HepG2 (cell line): ENCODE measurements around the gene POLR1H. TPM values are rescaled to one million over a fixed set of nuclear protein-coding genes. Genes with fewer than 3 reads are reported as not detected.
A peak's percentile ranks its signal among the peaks of the same experiment; 100 is the strongest.

ENCODE experiments used
- ATF1 ChIP-seq: IDR thresholded peaks from 2 replicates; pipeline ENCODE4 v1.6.1; 2016; ENCODE audit warnings: mild to moderate bottlenecking, control low read depth
- ELF4 ChIP-seq: sonication (generic); formaldehyde crosslinking; IDR thresholded peaks from 2 replicates; pipeline ENCODE4 v1.5.0; 2020; ENCODE audit warnings: missing genetic modification reagents, mild to moderate bottlenecking, moderate library complexity, borderline replicate concordance
- ERF ChIP-seq: IDR thresholded peaks from 2 replicates; pipeline ENCODE4 v1.6.1; 2018; ENCODE audit warnings: missing biosample characterization, missing genetic modification reagents
- FOXA3 ChIP-seq: IDR thresholded peaks from 2 replicates; pipeline ENCODE4 v1.6.1; 2016; ENCODE audit warnings: missing genetic modification reagents, missing compliant biosample characterization
- FOXC1 ChIP-seq: sonication (generic); formaldehyde crosslinking; IDR thresholded peaks from 2 replicates; pipeline ENCODE4 v1.8.0; 2022; ENCODE audit warnings: mild to moderate bottlenecking, missing genetic modification reagents, borderline replicate concordance
- GATA4 ChIP-seq: sonication (generic); IDR thresholded peaks from 2 replicates; pipeline ENCODE4 v1.6.1; 2016; ENCODE audit warnings: antibody characterized with exemption, low read depth, borderline replicate concordance
- JARID2 ChIP-seq: sonication (generic); formaldehyde crosslinking; IDR thresholded peaks from 2 replicates; pipeline ENCODE4 v1.8.1; 2023; ENCODE audit warnings: missing genetic modification reagents, inconsistent platforms; ENCODE audit not compliant: insufficient replicate concordance
- JUN ChIP-seq: sonication (generic); formaldehyde crosslinking; IDR thresholded peaks from 2 replicates; pipeline ENCODE4 v1.4.0; 2020; ENCODE audit warnings: mild to moderate bottlenecking, missing genetic modification reagents
- JUND ChIP-seq: sonication (generic); formaldehyde crosslinking; IDR thresholded peaks from 2 replicates; pipeline ENCODE4 v1.8.0; 2022; ENCODE audit warnings: mild to moderate bottlenecking, missing genetic modification reagents
- KLF12 ChIP-seq: sonication (generic); formaldehyde crosslinking; IDR thresholded peaks from 2 replicates; pipeline ENCODE4 v1.4.0; 2020; ENCODE audit warnings: missing genetic modification reagents, borderline replicate concordance
- MED1 ChIP-seq: sonication (generic); formaldehyde crosslinking; IDR thresholded peaks from 2 replicates; pipeline ENCODE4 v1.4.0; 2020; ENCODE audit warnings: missing genetic modification reagents
- MIER2 ChIP-seq: IDR thresholded peaks from 2 replicates; pipeline ENCODE4 v1.6.1; 2016; ENCODE audit warnings: missing biosample characterization, missing genetic modification reagents
- NR2F2 ChIP-seq: IDR thresholded peaks from 2 replicates; pipeline ENCODE4 v1.6.1; 2012; ENCODE audit warnings: low read depth, inconsistent platforms, borderline replicate concordance
- NR2F6 ChIP-seq, 2 experiments: IDR thresholded peaks; 2 replicates each; pipeline ENCODE4 v1.6.1; 2016; ENCODE audit warnings: antibody characterized with exemption in 1 of 2, mild to moderate bottlenecking in 1 of 2
- PTBP1 ChIP-seq: fragments of 200-400 bp; formaldehyde crosslinking; IDR thresholded peaks from 2 replicates; pipeline ENCODE4 v1.6.1; 2018; ENCODE audit warnings: low read length, low read depth; ENCODE audit not compliant: poor library complexity, severe bottlenecking
- RAD21 ChIP-seq: fragments of 450-650 bp; formaldehyde crosslinking; IDR thresholded peaks from 2 replicates; pipeline ENCODE4 v1.5.0; 2020; ENCODE audit warnings: mild to moderate bottlenecking
- RBM22 ChIP-seq: fragments of 200-400 bp; formaldehyde crosslinking; optimal IDR thresholded peaks from 2 replicates; pipeline ENCODE3; 2017; ENCODE audit warnings: mild to moderate bottlenecking, low read length, moderate library complexity
- RFX3 ChIP-seq: IDR thresholded peaks from 2 replicates; pipeline ENCODE4 v1.6.1; 2016; ENCODE audit warnings: missing biosample characterization, missing genetic modification reagents
- RFXANK ChIP-seq: IDR thresholded peaks from 2 replicates; pipeline ENCODE4 v1.6.1; 2016
- RFXAP ChIP-seq: sonication (generic); formaldehyde crosslinking; IDR thresholded peaks from 2 replicates; pipeline ENCODE4 v1.4.0; 2020; ENCODE audit warnings: missing genetic modification reagents, borderline replicate concordance
- SMAD3 ChIP-seq: sonication (generic); formaldehyde crosslinking; IDR thresholded peaks from 2 replicates; pipeline ENCODE4 v1.4.0; 2020; ENCODE audit warnings: missing genetic modification reagents
- SSRP1 ChIP-seq: IDR thresholded peaks from 2 replicates; pipeline ENCODE4 v1.6.1; 2016; ENCODE audit warnings: control low read depth
- TAF1 ChIP-seq: sonication (generic); formaldehyde crosslinking; IDR thresholded peaks from 2 replicates; pipeline ENCODE4 v1.4.0; 2020; ENCODE audit warnings: missing genetic modification reagents
- TBX2 ChIP-seq: sonication (generic); formaldehyde crosslinking; IDR thresholded peaks from 2 replicates; pipeline ENCODE4 v1.5.0; 2020; ENCODE audit warnings: missing genetic modification reagents, mild to moderate bottlenecking, borderline replicate concordance
- ZMYM4 ChIP-seq: sonication (generic); formaldehyde crosslinking; IDR thresholded peaks from 2 replicates; pipeline ENCODE4 v1.8.1; 2023; ENCODE audit warnings: mild to moderate bottlenecking, missing genetic modification reagents
- ZNF788 ChIP-seq: sonication (generic); formaldehyde crosslinking; IDR thresholded peaks from 2 replicates; pipeline ENCODE4 v1.5.0; 2020; ENCODE audit warnings: mild to moderate bottlenecking, missing genetic modification reagents, borderline replicate concordance
- ZSCAN30 ChIP-seq: sonication (generic); formaldehyde crosslinking; IDR thresholded peaks from 2 replicates; pipeline ENCODE4 v1.5.0; 2020; ENCODE audit warnings: mild to moderate bottlenecking, missing genetic modification reagents
- polyA plus RNA-seq, 8 experiments: library from polyadenylated mRNA; depleted of rRNA in 3 of 8; stranded (reverse) in 7 of 8; unstranded in 1 of 8; fragments of >200 nt; fragmentation: Illumina TruSeq in 4 of 8; extraction: Trizol in 4 of 8; gene quantifications; 2 replicates each; pipeline versions ENCODE4 v1.2.1 to v1.2.3, GENCODE V29; 2011 to 2016; ENCODE audit warnings: low read depth in 4 of 8, missing spikeins in 1 of 8, mixed read lengths in 1 of 8; ENCODE audit not compliant: insufficient read depth in 1 of 8
- total RNA-seq, 5 experiments: library from RNA; depleted of rRNA; stranded (reverse); fragments of >200 nt; fragmentation: Illumina TruSeq; extraction: Trizol; gene quantifications; 2 replicates each; pipeline ENCODE4 v1.2.3, GENCODE V29; 2016; ENCODE audit warnings: low read depth in 1 of 5
- TF ChIP-seq, protein P1 (sequence below): sonication (generic); formaldehyde crosslinking; IDR thresholded peaks from 2 replicates; pipeline ENCODE4 v1.4.0; 2020; ENCODE audit warnings: missing genetic modification reagents
- TF ChIP-seq, protein P2 (sequence below): conservative IDR thresholded peaks from 2 replicates; pipeline ENCODE4 v1.6.1; 2018; ENCODE audit warnings: missing genetic modification reagents

POLR1H gene
- total and polyA plus RNA-seq, 2 of the 13 experiments (the other 11 are each of a cell fraction or from before 2014, with no cell fraction given): 61.4 to 79.8 TPM

DNA sequence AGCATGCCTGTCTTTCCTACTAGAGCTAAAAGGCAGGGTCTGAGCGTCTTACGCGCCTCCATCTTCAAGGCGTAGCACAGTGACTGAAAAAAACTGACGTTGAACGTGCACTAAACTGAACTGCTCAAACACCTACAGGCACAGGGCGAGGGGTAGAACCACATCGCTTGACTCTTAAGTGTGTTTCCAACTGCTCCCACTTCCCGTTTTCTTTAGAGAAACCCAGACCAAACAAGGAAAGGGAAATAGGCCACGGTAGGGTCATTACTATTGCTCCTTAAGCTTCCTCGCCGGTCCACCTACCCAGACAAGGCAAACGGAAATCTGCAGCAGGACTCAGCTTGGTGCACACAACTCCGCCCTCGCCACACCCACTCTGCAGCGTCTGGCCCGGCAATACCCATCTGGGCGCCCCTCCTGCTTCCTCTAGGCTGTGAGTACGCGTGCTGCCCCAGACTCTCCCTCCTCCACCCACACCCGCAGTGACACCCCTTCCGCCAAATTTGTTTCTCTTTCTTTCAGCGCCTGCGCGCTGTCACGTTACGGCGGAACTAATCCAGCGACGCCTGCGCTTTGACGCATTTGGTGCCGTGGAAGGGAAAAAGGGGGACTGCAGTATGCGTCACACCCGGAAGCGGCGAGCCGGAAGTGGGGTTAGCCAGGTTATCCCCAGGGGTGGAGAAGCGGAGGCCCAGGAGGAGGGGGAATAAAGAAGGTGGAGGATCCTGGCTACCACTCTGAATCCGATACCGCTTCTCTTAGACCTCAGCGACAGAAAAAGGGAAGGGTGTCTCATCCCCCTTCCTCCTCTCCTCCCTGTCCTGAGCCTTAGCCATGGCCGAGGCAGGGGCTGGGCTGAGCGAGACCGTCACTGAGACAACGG, 5.8 kb downstream of the POLR1H start, which contains the start of gene PPP1R11 (continued):
- TF ChIP-seq, protein P1, sequence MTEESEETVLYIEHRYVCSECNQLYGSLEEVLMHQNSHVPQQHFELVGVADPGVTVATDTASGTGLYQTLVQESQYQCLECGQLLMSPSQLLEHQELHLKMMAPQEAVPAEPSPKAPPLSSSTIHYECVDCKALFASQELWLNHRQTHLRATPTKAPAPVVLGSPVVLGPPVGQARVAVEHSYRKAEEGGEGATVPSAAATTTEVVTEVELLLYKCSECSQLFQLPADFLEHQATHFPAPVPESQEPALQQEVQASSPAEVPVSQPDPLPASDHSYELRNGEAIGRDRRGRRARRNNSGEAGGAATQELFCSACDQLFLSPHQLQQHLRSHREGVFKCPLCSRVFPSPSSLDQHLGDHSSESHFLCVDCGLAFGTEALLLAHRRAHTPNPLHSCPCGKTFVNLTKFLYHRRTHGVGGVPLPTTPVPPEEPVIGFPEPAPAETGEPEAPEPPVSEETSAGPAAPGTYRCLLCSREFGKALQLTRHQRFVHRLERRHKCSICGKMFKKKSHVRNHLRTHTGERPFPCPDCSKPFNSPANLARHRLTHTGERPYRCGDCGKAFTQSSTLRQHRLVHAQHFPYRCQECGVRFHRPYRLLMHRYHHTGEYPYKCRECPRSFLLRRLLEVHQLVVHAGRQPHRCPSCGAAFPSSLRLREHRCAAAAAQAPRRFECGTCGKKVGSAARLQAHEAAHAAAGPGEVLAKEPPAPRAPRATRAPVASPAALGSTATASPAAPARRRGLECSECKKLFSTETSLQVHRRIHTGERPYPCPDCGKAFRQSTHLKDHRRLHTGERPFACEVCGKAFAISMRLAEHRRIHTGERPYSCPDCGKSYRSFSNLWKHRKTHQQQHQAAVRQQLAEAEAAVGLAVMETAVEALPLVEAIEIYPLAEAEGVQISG (CRISPR knock-in tag): peak; percentile 98
- TF ChIP-seq RFXAP (0 out of 2 replicates have a peak, but pooled peaks have one; percentile 47), MED1 (CRISPR knock-in tag) (peak; percentile 85), TAF1 (CRISPR knock-in tag) (peak; percentile 78; the same call in 1 of the 2 replicates), JUN (peak; percentile 84), KLF12 (peak; percentile 87; the same call in 1 of the 2 replicates), ZMYM4 (CRISPR knock-in tag) (peak; percentile 90), ZNF788 (CRISPR knock-in tag) (peak; percentile 85; the same call in 1 of the 2 replicates), RBM22 (peak; percentile 92), JARID2 (CRISPR knock-in tag) (peak; percentile 58), PTBP1 (peak; percentile 73), NR2F6 (IDR thresholded peaks at IDR 0.05) (peak; percentile 77), NR2F6 (CRISPR knock-in tag; IDR thresholded peaks at IDR 0.05) (peak; percentile 89), NR2F2 (peak; percentile 69; the same call in 1 of the 2 replicates), ZSCAN30 (CRISPR knock-in tag) (no peak; the same call in 1 of the 2 replicates), FOXA3 (CRISPR knock-in tag) (peak; percentile 58; the same call in 1 of the 2 replicates), RAD21 (peak; percentile 3; the same call in 1 of the 2 replicates), ELF4 (CRISPR knock-in tag) (peak; percentile 100), GATA4 (peak; percentile 80; the same call in 1 of the 2 replicates), MIER2 (CRISPR knock-in tag) (peak; percentile 45; the same call in 1 of the 2 replicates), ATF1 (CRISPR knock-in tag) (peak; percentile 94), RFX3 (peak; percentile 93), SMAD3 (CRISPR knock-in tag) (peak; percentile 44; the same call in 1 of the 2 replicates), RFXANK (CRISPR knock-in tag) (peak; percentile 93), FOXC1 (CRISPR knock-in tag) (peak; percentile 78), ERF (peak; percentile 96), TBX2 (CRISPR knock-in tag) (peak; percentile 94), SSRP1 (no peak), JUND (CRISPR knock-in tag) (peak; percentile 79; the same call in 1 of the 2 replicates)
- TF ChIP-seq, protein P2, sequence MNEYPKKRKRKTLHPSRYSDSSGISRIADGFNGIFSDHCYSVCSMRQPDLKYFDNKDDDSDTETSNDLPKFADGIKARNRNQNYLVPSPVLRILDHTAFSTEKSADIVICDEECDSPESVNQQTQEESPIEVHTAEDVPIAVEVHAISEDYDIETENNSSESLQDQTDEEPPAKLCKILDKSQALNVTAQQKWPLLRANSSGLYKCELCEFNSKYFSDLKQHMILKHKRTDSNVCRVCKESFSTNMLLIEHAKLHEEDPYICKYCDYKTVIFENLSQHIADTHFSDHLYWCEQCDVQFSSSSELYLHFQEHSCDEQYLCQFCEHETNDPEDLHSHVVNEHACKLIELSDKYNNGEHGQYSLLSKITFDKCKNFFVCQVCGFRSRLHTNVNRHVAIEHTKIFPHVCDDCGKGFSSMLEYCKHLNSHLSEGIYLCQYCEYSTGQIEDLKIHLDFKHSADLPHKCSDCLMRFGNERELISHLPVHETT (CRISPR knock-in tag): peak; percentile 90
